Astrocyte of the cerebellum (primary cell): Measurements from ENCODE around the gene HOXD9.

Source experiments
- DNase-seq: peaks from one replicate; pipeline ENCODE4 v3.0.0-alpha.2; 2011; ENCODE audit warnings: low read depth
- H3K4me3 ChIP-seq: 2 replicates; pipeline ENCODE4 v1.5.1; 2011; ENCODE audit warnings: mild to moderate bottlenecking, low read depth, low read length, moderate library complexity
- in situ Hi-C: cut with HindIII; loops from 2 replicates; pipeline ENCODE4 v1.10.0; 2017; ENCODE audit warnings: low sequenced_read_pairs
- TF ChIP-seq, protein P1 (sequence below): IDR thresholded peaks from 2 replicates; pipeline ENCODE4 v1.5.1; 2012; ENCODE audit warnings: low read length, low read depth, moderate library complexity, mild to moderate bottlenecking; ENCODE audit errors: missing control alignments

The HOXD9 gene

DNA sequence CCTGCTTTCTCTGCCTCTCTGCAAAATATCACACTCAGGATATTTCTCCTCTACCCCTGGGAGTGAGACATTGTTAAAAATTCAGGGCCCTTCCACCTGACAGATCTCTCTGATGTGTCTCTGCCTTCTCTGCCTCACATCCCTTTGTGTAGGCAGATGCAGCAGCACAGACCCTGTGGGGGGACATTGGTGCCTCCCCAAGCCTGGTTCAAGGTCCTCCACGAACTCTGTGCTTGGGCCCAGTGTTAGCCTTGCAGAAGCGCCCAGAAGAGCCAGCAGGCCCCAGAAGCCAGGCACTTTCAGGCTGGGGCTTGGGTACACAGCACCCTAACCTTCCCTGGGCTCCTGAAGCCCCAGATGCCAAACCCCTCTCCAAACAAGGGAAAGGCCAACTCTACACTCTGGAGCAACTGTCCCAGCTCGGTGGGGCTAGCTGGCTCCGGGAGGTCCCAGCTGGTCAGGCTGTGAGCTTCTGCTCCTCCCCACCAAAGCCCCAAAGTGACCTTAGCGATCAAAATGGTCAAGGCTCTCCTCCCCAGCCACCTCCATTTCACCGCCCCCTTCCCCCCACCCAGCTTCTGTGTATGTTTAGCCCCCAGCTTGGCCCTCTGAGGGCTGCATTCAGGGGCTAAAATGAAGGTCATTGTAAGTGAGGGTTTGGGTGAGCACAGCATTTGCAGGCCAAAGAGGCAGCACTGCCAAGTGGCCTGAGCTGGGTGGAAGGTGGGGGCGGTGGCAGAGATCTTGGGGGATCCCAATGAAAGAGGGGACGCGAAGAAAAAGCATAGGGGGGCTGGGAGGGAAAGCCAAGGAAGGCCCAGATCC, 2.6 kb downstream of the HOXD9 start:
- TF ChIP-seq, protein P1, sequence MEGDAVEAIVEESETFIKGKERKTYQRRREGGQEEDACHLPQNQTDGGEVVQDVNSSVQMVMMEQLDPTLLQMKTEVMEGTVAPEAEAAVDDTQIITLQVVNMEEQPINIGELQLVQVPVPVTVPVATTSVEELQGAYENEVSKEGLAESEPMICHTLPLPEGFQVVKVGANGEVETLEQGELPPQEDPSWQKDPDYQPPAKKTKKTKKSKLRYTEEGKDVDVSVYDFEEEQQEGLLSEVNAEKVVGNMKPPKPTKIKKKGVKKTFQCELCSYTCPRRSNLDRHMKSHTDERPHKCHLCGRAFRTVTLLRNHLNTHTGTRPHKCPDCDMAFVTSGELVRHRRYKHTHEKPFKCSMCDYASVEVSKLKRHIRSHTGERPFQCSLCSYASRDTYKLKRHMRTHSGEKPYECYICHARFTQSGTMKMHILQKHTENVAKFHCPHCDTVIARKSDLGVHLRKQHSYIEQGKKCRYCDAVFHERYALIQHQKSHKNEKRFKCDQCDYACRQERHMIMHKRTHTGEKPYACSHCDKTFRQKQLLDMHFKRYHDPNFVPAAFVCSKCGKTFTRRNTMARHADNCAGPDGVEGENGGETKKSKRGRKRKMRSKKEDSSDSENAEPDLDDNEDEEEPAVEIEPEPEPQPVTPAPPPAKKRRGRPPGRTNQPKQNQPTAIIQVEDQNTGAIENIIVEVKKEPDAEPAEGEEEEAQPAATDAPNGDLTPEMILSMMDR: no peak
- DNase-seq: no peak
- in situ Hi-C loops: loop anchor here (25.0 kb wide), 1 partner anchor 1012 kb away; no protein-coding TSS in a partner anchor
- no peak overlapping the region for H3K4me3 ChIP-seq

DNA sequence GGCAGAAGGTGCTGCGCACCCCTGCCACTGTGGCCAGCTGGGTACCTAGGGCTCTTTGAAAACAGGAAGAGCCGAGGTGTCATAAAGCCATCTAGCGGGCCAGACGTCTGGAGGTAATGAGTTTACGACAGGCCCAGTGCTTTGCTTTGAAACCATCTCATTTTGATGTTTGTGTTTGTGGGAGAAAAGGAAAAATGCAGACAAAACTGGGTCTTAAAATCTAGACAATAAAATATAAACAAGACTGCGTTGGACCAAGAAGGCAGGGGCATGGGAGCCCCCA, 3.2 kb downstream of the HOXD9 start:
- DNase-seq: no peak
- H3K4me3 ChIP-seq: no peak overlapping the region
- TF ChIP-seq, protein P1: no peak
- in situ Hi-C loops: no loop called here

DNA sequence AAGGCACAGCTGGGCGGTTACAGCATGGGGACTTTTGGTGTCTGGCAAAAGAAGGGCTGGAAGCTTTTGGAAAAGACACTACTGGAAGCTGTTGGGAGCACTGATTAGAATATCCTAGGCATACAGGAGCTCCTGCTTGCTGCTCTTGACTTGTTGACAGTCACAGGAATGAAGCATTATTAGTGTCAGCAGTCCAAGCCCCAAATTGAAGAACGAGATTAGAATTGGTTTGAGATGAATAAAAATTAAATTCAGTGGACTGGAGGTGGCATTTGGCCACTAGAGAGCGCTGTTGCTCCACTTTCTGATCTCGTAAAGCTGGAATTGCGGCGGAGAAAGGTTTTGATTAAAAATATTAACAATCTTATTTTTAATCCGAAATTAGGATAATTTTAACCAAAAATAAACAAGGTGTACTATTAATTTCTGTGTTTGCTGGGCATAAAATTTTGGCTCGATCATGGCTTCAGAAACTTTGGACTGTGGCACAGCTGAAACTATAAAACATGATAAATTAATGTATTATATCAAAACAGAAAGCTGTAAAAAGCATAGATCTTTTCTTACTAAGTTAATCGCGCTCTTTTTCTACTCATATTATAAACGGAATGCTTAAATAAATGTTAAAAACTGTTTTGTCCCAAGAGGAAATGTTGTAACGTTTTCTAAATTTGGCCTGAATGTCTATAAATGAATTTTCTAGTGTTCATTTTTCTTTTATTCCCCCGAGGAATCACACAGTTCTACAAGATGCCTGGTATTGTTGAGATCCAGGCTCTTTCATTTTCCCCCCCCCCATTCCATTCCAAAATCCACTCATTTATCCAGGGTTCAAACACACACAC, 4.6 kb downstream of the HOXD9 start:
- peak; percentile 38 for DNase-seq
- H3K4me3 ChIP-seq: no peak overlapping the region
- TF ChIP-seq, protein P1: peak; percentile 75
- in situ Hi-C loops: no loop called here

DNA sequence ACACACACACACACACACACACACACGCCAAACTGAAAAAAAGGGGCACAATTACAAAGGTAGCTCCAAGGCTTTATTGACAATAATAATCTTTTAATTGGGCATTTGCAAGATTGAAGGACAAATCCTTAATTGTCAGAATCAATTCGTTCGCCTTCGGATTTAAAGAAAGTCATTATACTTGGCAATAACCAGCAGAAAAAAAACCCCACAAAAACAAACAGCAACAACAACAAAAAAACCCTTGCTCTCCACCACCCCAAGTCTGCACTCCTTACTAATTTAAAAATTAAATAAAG, 5.2 kb downstream of the HOXD9 start:
- TF ChIP-seq, protein P1: no peak
- DNase-seq: no peak
- no peak overlapping the region for H3K4me3 ChIP-seq
- in situ Hi-C loops: no loop called here

DNA sequence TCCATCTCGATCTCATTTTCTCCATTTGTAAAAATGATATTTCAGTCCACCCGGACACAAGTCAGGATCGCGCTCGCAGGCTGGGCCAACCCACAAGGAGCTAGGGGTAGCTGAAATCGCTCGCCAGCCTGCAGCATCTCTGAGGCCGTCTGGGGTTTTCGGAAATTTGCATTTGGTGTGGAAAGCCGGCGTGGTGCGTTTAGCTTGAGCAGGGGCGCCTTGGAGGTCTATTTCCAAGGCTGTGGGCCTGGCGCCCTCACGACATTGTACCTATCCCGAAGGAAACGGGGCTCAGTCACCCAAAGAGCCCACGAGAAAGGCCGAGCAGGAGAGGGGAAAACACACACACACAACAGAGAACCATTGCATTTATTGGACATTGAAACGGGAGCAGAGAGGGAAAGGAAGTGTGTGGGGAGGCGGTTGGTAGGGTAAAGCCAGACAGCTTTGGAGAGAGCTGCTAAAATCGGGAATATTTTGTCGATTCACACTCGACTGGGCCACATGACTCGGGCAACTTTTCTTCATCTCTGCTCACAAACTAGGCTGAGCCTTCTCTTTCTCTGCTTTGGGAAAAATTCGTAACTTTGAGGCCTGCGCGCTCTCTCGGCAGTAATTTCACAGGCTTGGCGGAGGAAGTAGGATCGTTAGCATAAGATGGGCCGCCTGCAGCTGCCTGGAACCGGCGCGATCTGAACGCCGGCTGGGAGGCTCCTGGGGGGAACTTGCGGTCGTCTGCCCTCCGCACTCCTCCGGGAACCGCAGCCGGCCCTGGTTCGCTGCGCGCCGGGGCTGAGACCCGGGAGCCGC, 5.9 kb downstream of the HOXD9 start:
- no peak overlapping the region for H3K4me3 ChIP-seq
- DNase-seq: no peak
- TF ChIP-seq, protein P1: no peak
- in situ Hi-C loops: no loop called here

DNA sequence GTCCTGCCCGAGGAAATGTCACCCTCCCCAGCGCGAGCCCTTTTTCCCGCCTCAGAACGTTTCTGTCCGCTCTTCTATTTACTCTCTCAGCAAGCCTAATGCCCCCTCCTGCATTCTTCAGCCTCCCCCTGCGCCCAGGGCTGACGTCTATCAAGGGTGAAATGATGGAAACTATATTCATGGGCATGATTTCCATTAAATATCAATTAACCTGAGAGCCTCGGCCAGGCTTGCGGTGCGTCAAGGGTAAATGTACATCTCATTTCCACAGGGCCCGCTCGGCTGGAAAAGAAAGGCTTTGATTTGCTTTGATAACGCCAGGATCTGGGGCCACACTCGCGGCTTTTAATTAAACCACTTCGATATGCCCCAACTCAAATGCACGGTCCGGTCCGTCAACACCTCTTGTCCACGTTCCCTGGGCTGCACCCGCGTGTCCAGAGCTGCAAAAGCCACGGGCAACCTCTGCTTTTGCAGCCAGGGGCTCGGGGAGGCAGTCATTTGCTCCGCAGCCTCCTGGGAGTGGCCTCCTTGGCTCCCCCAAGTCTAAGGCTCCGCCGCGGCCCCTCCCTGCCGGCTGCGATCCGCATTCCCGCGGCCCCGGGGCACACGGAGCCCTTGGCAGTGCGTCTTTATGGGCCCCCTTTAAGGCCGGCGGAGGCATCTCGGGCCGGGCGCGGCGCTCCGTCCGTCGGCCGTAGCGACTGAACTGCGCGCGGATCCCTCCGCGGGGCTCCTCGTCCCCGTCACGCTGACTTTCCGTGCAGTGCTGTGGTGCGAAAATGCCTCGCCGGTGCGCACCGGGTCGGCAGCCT, 6.7 kb downstream of the HOXD9 start, which contains the start of gene HOXD8:
Gene HOXD8 (plus strand): TSS at position 724 of the 815 bp plus-strand sequence. CDS start 662 bp downstream, outside the sequence.
- no peak for DNase-seq
- H3K4me3 ChIP-seq: no peak within 1 kb of the TSS
- TF ChIP-seq, protein P1: no peak
- in situ Hi-C loops: no loop called here
